OCI-LY3 (cell line): ENCODE results near the gene ZNF484.
"Not testable (repeated sequence)": the region's sequence is repeated elsewhere in the genome, so short reads cannot be mapped to it uniquely, and the experiment has no call there.

Experiments
- CTCF ChIP-seq: fragments of 200-600, 300-600 bp; sonication (generic); IDR thresholded peaks from 2 replicates; pipeline ENCODE4 v1.5.1; 2014; ENCODE audit warnings: antibody characterized with exemption, low read length, low read depth
- EZH2phosphoT487 ChIP-seq: fragments of 200-600 bp; shearing (Covaris generic); IDR thresholded peaks from 2 replicates; pipeline ENCODE4 v1.6.1; 2018; ENCODE audit warnings: antibody characterized with exemption, mixed run types, low read depth

- TF ChIP-seq CTCF, EZH2phosphoT487: not testable (repeated sequence)
Observed at GRCh38 chr9:92905137-92905536, 27.3 kb upstream of the ZNF484 start.
